Measurements from ENCODE around the gene GLOD4. TPM values are rescaled to one million over a fixed set of nuclear protein-coding genes. Genes with fewer than 3 reads are reported as not detected.

GLOD4 gene
- total and polyA plus RNA-seq, 10 of the 15 experiments (the other 5 are each of a cell fraction or from before 2014, with no cell fraction given), result 40.8 to 107 (median 81.2) TPM

DNA sequence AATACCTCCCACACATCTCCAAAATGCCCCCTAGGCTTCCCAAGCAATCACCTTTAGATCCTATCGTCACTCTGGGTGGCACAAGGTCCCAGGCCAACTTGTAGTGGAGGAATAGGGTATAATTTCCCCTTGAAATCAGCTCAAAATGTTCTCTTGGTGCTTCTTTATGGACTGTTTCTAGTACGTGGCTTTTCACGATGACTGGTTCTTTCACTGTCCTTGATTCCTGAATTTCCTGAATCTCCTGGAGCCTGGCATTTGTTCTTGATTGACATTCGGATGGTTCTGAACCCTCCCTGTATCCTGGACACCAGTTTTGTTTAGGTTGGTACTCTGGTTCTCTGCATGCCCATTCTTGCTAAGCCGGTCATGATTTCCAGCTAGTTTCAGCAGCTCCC is 60.5 kb downstream of the GLOD4 start:
- Histone ChIP-seq H3K27me3 (replicated peaks in 1 of 2; ENCODE audit: control insufficient read depth in 2 of 2, insufficient read depth in 2 of 2, low read length in 1 of 2) (no peaks in the 10 kb centered on the region), H3K36me3 (ENCODE audit: control insufficient read depth in 2 of 2, insufficient read depth in 2 of 2, low read length in 1 of 2) (no peaks in the 10 kb centered on the region), H3K27ac (ENCODE audit: control insufficient read depth, insufficient read depth) (no peak overlapping the region), H4K20me1 (ENCODE audit: control insufficient read depth, insufficient read depth) (no peaks in the 10 kb centered on the region), H2AFZ (ENCODE audit: control insufficient read depth, low read depth, low read length) (no peak overlapping the region), H3K4me1 (ENCODE audit: control insufficient read depth, insufficient read depth, low read length) (no peaks in the 10 kb centered on the region), H3K9me3 (replicated peaks; ENCODE audit: control insufficient read depth, insufficient read depth, low read length) (no peaks in the 10 kb centered on the region), H3K4me3 (no peak overlapping the region), H3K9ac (ENCODE audit: control insufficient read depth, insufficient read depth, low read length) (no peak overlapping the region), H3K4me2 (ENCODE audit: control insufficient read depth, insufficient read depth) (no peak overlapping the region), H3K79me2 (ENCODE audit: control insufficient read depth, insufficient read depth, low read length) (no peaks in the 10 kb centered on the region)
- no peak for ATAC-seq
- FAIRE-seq, result no peak
- in situ Hi-C loops (cut with MboI), result no loop called here
- CTCF ChIA-PET, result interaction anchor here (0.7 to 1.6 kb wide), 2 partner anchors 19 to 21 kb away, joined by 3 read pairs; no protein-coding TSS in a partner anchor
- RAD21 ChIA-PET (ENCODE audit: unreplicated experiment), result no interaction called here
- BruUV-seq (replicated peaks), result no TSS peak
- intact Hi-C loops (cut with micrococcal nuclease; ENCODE audit: unreplicated experiment), result no loop called here
- no peak for DNase-seq (ENCODE audit: low read depth, low spot score)
- SMC1A ChIA-PET (ENCODE audit: uncharacterized antibody, unreplicated experiment), result interaction anchor here (1.0 to 1.5 kb wide), 2 partner anchors 10 to 21 kb away, joined by 3 to 6 read pairs; no protein-coding TSS in a partner anchor
- TF ChIP-seq ZNF622 (IDR thresholded peaks at IDR 0.05) (no peak), SREBF1 (IDR thresholded peaks at IDR 0.05; ENCODE audit: low read length) (no peak), CHD2 (IDR thresholded peaks at IDR 0.05; ENCODE audit: borderline replicate concordance, low read depth, low read length) (no peak), NR2C1 (IDR thresholded peaks at IDR 0.05) (no peak), NFYA (IDR thresholded peaks at IDR 0.05; ENCODE audit: borderline replicate concordance, low read depth, low read length) (no peak), NRF1 (conservative IDR thresholded peaks at IDR 0.05; ENCODE audit: low read depth, low read length) (no peak), JUNB (IDR thresholded peaks at IDR 0.05) (no peak), RELA (IDR thresholded peaks at IDR 0.05; ENCODE audit: borderline replicate concordance, partially characterized antibody) (no peak)
- TF ChIP-seq, protein P1, sequence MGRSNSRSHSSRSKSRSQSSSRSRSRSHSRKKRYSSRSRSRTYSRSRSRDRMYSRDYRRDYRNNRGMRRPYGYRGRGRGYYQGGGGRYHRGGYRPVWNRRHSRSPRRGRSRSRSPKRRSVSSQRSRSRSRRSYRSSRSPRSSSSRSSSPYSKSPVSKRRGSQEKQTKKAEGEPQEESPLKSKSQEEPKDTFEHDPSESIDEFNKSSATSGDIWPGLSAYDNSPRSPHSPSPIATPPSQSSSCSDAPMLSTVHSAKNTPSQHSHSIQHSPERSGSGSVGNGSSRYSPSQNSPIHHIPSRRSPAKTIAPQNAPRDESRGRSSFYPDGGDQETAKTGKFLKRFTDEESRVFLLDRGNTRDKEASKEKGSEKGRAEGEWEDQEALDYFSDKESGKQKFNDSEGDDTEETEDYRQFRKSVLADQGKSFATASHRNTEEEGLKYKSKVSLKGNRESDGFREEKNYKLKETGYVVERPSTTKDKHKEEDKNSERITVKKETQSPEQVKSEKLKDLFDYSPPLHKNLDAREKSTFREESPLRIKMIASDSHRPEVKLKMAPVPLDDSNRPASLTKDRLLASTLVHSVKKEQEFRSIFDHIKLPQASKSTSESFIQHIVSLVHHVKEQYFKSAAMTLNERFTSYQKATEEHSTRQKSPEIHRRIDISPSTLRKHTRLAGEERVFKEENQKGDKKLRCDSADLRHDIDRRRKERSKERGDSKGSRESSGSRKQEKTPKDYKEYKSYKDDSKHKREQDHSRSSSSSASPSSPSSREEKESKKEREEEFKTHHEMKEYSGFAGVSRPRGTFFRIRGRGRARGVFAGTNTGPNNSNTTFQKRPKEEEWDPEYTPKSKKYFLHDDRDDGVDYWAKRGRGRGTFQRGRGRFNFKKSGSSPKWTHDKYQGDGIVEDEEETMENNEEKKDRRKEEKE (IDR thresholded peaks at IDR 0.05), result no peak
- POLR2A ChIA-PET, result no interaction called here
- WGBS (ENCODE audit: insufficient coverage, insufficient replicate concordance, low lambda C conversion rate, missing lambda C conversion rate), result 30% methylated on average over 5 of the region's 5 CpGs

Measured in GM12878 (cell line).